Lower lobe of right lung (tissue), 2 donors: ENCODE data around the gene SPATA46. TPM values are rescaled to one million over a fixed set of nuclear protein-coding genes. Genes with fewer than 3 reads are reported as not detected.

Source experiments
- ATAC-seq, 2 donors: fragments of 200-7000 bp; cut with Tn5 transposase; one replicate each; pipeline ENCODE4 v1.9.1; 2020 to 2022; ENCODE audit warnings: mild to moderate bottlenecking in 2 of 2, moderate library complexity in 2 of 2
- DNase-seq: peaks from one replicate; pipeline ENCODE4 v3.0.0-alpha.2; 2020
- H3K27ac ChIP-seq: fragments of 200-600 bp; one replicate; pipeline ENCODE4 v1.8.0; 2022
- H3K27me3 ChIP-seq: fragments of 200-600 bp; one replicate; pipeline ENCODE4 v1.8.0; 2022; ENCODE audit warnings: low read depth
- H3K36me3 ChIP-seq: fragments of 200-600 bp; one replicate; pipeline ENCODE4 v1.8.0; 2022; ENCODE audit warnings: mild to moderate bottlenecking
- H3K4me1 ChIP-seq: fragments of 200-600 bp; one replicate; pipeline ENCODE4 v1.8.0; 2022
- H3K4me3 ChIP-seq: fragments of 200-600 bp; one replicate; pipeline ENCODE4 v1.8.0; 2022; ENCODE audit warnings: mild to moderate bottlenecking
- H3K9me3 ChIP-seq: fragments of 200-600 bp; one replicate; pipeline ENCODE4 v1.8.0; 2022
- intact Hi-C: fragments of 100-400 bp; cut with DNase I; formaldehyde crosslinking; loops from one replicate; pipeline ENCODE4 v1.11.0; 2022
- total RNA-seq: library from RNA; stranded (reverse); fragmentation: NEBNext Ultra II Directional; extraction: Animal tissue kit (Norgen Biotek cat#: 25700); gene quantifications from one replicate; pipeline ENCODE4 v1.2.1, GENCODE V29; 2021
- TF ChIP-seq, protein P1 (sequence below): fragments of 200-600 bp; IDR thresholded peaks from one replicate; pipeline ENCODE4 v1.8.0; 2022; ENCODE audit warnings: antibody characterized with exemption, mild to moderate bottlenecking
- donor health status: DM: no; HTN: yes; CAD: no; lungs with severe emphysema.

Gene SPATA46
- total RNA-seq, 1 donor from 2014 or later, result not detected

DNA sequence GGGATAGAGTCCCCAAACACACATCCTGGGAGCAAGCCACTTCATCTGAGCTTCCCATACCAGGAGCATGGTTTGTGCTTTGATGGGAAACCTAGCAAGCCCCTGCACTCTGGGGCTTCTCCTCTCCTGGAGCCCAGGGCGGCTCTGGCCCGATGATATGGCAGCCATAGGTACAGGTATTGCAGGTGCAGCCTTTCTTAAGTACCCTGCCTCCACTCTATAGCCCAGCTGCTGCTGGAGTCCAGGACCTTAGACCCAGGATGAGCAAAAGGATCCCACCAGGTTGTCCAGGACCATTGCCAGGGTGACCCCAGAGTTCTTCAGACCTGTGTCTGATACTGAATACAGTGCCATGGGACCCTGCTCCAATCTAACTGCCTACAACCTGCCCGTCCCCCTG is 9.0 kb upstream of the SPATA46 start:
- H3K9me3 ChIP-seq, result no peaks in the 10 kb centered on the region
- H3K27me3 ChIP-seq, result no peaks in the 10 kb centered on the region
- intact Hi-C loops, result no loop called here
- H3K36me3 ChIP-seq, result no peaks in the 10 kb centered on the region
- H3K4me1 ChIP-seq, result no peaks in the 10 kb centered on the region
- ATAC-seq (no peak), DNase-seq (no peak)
- H3K27ac ChIP-seq, result no peak overlapping the region
- no peak overlapping the region for H3K4me3 ChIP-seq
- TF ChIP-seq, protein P1, sequence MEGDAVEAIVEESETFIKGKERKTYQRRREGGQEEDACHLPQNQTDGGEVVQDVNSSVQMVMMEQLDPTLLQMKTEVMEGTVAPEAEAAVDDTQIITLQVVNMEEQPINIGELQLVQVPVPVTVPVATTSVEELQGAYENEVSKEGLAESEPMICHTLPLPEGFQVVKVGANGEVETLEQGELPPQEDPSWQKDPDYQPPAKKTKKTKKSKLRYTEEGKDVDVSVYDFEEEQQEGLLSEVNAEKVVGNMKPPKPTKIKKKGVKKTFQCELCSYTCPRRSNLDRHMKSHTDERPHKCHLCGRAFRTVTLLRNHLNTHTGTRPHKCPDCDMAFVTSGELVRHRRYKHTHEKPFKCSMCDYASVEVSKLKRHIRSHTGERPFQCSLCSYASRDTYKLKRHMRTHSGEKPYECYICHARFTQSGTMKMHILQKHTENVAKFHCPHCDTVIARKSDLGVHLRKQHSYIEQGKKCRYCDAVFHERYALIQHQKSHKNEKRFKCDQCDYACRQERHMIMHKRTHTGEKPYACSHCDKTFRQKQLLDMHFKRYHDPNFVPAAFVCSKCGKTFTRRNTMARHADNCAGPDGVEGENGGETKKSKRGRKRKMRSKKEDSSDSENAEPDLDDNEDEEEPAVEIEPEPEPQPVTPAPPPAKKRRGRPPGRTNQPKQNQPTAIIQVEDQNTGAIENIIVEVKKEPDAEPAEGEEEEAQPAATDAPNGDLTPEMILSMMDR, result no peak

DNA sequence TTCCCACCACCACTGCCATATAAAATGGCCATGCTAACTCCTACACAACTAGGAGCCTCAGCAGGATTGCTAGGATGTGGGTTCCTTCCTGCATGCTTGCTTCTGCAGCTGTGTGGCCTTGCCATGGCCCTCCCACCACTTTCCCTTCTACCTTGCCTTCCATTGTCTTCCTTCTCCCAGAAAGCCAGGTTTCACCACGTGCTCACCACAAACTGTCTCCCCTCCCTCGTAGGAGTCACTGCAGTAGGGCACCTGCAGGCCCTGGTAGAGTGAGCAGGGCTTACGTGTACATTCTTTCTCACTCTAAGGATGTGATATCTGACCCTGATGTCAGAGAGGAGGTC is 8.6 kb upstream of the SPATA46 start:
- TF ChIP-seq, protein P1, result no peak
- Histone ChIP-seq H3K4me1 (no peaks in the 10 kb centered on the region), H3K9me3 (no peaks in the 10 kb centered on the region), H3K36me3 (no peaks in the 10 kb centered on the region), H3K27ac (no peak overlapping the region), H3K27me3 (no peaks in the 10 kb centered on the region), H3K4me3 (no peak overlapping the region)
- DNase-seq (no peak), ATAC-seq (no peak)
- intact Hi-C loops, result no loop called here

DNA sequence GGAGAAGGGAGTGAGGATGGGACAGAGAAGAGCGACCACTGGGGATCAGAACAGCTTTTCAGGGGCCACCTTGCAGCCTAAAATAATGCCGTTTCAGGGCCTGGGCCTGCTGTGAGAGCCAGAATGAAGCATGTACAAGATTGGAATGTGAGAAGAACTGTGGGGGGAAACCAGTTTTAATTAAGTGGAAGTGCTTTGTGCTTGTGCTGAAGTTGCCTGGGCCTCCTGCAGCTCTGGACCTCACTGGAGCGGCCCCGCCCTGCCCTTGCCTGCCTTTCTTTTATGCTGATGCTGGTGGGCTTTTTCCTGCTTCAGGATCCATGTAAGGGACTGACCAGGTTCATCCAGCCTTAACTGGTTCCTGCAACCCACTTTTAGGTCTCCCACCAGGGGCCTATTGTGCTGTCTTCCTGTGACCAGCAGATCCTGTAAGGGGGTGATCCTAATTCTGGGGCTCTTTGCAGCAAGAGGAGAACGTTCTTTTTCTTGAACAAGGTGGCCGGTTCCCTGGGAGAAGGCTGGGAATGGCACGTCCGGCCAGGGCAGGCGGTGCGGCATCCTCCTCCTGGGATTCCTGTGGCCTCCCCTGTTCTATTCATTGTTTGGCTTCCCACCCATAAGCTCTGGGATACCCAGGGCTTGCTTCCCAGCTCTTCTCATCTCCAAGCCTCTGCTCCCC is 8.1 kb upstream of the SPATA46 start:
- no peaks in the 10 kb centered on the region for H3K27me3 ChIP-seq
- no peaks in the 10 kb centered on the region for H3K9me3 ChIP-seq
- DNase-seq (no peak), ATAC-seq (no peak)
- no peak overlapping the region for H3K4me3 ChIP-seq
- intact Hi-C loops, result no loop called here
- H3K36me3 ChIP-seq, result no peaks in the 10 kb centered on the region
- TF ChIP-seq, protein P1, result no peak
- no peaks in the 10 kb centered on the region for H3K4me1 ChIP-seq
- no peak overlapping the region for H3K27ac ChIP-seq

DNA sequence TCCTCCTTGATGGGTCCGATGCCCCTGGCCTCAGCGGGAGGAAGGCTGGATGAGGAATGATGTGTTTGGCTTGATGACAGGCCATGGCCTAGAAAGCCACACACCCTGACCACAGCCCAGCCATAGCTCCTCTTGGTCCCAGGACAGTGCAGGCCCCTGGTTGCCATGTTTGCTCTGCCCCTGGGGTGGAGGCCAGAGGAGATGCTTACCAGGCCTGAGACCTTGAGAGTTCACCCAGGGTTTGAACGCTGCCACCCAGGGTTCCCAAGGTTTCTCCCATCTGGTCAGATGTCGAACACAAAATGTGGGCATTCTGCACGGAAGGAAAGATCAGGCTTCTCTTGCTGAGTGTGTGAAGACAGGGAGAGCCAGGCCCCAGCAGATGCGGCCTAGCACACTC is 7.5 kb upstream of the SPATA46 start:
- Histone ChIP-seq H3K27ac (no peak overlapping the region), H3K36me3 (no peaks in the 10 kb centered on the region), H3K9me3 (no peaks in the 10 kb centered on the region), H3K27me3 (no peaks in the 10 kb centered on the region), H3K4me3 (no peak overlapping the region), H3K4me1 (no peaks in the 10 kb centered on the region)
- no peak for DNase-seq
- TF ChIP-seq, protein P1, result no peak
- ATAC-seq, result no peak
- intact Hi-C loops, result no loop called here

DNA sequence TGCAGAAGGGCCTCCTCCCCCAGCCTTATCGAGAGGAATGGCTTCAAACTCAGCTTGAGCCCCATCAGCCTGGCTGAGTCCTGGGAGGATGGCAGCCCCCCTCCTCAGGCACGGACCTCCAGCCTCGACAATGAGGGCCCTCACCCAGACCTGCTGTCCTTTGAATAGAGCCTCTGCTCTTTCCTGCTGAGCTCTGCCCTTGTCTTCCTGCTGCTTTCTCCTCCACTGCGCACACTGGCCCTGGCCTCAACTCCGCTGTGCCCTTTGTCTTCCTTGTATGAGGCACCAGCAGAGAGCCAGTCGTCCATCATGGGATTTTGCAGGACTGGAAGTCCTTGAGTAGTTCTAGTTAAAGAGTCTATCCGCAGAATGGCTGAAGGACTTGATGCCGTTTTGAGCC is 6.9 kb upstream of the SPATA46 start:
- DNase-seq (no peak), ATAC-seq (no peak)
- H3K4me1 ChIP-seq, result no peaks in the 10 kb centered on the region
- H3K4me3 ChIP-seq, result no peak overlapping the region
- no peak overlapping the region for H3K27ac ChIP-seq
- H3K27me3 ChIP-seq, result no peaks in the 10 kb centered on the region
- intact Hi-C loops, result no loop called here
- H3K9me3 ChIP-seq, result no peaks in the 10 kb centered on the region
- no peaks in the 10 kb centered on the region for H3K36me3 ChIP-seq
- TF ChIP-seq, protein P1, result no peak

DNA sequence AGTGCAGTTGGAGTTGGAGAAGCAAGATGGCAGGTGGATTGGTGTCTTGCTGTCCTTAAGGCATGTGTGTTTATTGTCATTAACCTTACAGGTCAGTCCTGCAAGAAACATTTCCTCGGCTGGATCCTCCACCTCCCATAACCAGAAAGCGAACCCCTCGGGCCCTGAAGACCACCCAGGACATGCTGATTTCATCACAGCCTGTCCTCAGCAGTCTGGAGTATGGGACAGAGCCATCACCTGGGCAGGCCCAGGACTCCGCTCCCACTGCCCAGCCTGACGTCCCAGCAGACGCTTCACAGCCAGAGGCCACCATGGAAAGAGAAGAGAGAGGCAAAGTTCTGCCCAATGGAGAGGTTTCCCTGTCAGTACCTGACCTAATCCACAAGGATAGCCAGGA is 6.4 kb upstream of the SPATA46 start:
- intact Hi-C loops, result no loop called here
- no peak overlapping the region for H3K4me3 ChIP-seq
- no peak overlapping the region for H3K27ac ChIP-seq
- H3K4me1 ChIP-seq, result no peaks in the 10 kb centered on the region
- ATAC-seq (no peak), DNase-seq (no peak)
- no peaks in the 10 kb centered on the region for H3K36me3 ChIP-seq
- no peaks in the 10 kb centered on the region for H3K27me3 ChIP-seq
- TF ChIP-seq, protein P1, result no peak
- no peaks in the 10 kb centered on the region for H3K9me3 ChIP-seq
